MV-4-11 (cell line): Measurements from ENCODE around the gene VSTM2L.
"Not testable (repeated sequence)": the region's sequence is repeated elsewhere in the genome, so short reads cannot be mapped to it uniquely, and the experiment has no call there.

ENCODE experiments used
- DNase-seq: peaks from one replicate; lab custom pipeline; 2025; lab: John Stamatoyannopoulos, UW

VSTM2L gene, protein sequence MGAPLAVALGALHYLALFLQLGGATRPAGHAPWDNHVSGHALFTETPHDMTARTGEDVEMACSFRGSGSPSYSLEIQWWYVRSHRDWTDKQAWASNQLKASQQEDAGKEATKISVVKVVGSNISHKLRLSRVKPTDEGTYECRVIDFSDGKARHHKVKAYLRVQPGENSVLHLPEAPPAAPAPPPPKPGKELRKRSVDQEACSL

GRCh38 chr20:37902504-37903313, at the start of gene VSTM2L:
VSTM2L (plus strand) TSS chr20:37903127; CDS start chr20:37903351, 224 bp downstream.
- no peak for DNase-seq

DNA sequence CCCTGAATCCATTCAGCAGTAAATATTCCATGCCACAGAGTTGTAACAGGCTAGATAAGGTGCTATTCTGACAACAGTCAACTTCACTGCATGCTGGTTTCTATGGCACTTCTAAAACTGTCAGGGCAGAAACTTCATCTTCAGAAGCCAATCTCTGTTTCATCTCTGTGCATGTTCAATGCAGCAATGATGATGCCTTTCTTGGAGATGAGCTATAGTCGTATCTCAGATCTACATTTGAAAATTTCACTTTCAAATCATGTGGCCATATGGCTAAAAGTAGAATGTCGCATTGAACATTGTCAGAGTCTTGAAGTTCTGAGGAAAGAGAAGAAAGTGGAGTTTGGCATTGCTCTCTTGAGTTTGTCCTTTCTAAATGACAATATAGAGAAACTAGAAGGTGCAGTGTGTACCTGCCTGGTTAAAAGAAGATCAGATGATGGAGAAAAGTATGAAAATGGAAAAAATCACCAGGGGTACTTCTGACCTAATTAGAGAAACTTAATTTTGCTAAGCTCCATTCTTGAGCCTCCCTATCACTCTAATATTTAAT, 49.0 kb upstream of the VSTM2L start:
- DNase-seq, result no peak

GRCh38 chr20:37856034-37856433, 46.9 kb upstream of the VSTM2L start:
- not testable (repeated sequence) for DNase-seq

GRCh38 chr20:37856932-37857660, 45.8 kb upstream of the VSTM2L start:
- DNase-seq, result no peak

DNA sequence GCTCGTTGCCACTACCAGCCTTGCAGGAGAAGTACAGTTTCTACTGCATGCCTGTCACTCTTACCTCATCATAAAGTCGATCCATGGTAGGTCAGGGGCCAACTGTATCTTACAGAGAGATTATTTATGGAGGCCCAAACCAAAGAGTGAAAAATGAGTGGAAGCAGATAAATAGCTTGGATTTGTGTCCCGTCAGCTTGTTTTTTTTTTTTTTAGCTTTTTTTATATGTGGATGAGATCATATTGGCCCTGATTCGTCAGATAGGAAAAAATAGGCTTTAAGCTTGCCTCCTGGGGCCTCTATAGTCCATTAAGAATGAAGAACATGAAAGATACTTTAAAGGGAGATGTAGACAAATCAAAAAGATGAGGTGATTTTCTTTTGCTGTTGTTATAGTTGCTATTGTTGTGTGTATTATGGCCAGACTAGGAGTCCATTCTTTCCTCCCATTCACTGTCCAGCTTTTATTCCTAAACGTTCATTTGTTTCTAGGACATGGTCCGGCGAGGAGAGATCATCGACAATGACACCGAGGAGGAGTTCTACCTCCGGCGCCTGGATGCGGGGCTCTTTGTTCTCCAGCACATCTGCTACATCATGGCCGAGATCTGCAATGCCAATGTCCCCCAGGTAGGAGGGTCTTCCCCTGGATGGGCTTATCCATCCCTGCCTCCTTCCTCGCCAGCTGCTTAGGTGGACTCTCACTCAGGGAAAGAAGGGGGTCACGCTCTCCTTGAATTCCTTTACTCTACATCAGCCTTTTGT, 43.3 kb upstream of the VSTM2L start:
- no peak for DNase-seq

GRCh38 chr20:37863289-37863688, 39.6 kb upstream of the VSTM2L start:
- no peak for DNase-seq

DNA sequence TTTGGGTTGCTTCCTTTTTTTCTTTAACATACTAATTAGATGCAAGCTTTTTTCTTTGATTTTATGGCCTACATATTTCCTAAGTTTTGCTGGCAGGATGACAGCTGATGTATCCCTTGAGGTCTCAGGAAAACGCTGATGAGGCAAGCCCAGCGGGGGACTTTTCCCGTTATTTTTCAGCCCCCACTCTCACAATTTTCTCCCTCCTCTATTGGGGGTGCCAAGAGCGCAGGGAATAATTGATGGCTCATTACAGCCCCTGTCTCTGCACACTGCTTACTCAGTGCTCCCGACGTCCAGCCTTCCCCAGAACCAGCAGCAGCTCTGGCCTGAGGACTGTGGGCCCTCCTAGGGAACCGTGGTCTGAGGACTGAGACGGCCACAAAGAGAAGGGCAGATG, 38.6 kb upstream of the VSTM2L start:
- DNase-seq, result no peak

DNA sequence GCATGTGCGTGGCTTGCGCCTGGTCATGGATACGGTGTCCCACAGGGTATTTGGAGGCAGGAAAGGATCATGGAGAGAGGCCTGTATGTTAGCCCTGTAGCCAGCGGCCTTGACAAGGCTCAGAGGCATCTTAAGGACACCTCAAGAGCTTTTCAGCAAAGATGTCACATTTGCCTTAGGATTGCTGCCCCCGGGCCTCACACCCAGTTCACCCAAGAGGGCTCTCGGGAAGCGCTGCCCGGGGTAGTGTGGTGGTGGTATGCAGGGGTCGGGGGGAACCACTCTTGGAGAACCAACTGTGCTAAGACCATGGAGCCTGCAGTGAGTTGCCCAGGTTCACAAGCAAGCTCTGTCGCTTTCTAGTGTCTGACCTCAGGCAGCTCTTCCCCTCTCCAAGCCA, 36.9 kb upstream of the VSTM2L start:
- no peak for DNase-seq

- DNase-seq, result no peak
These were observed 35.4 kb upstream of the VSTM2L start for GRCh38 chr20:37867289-37868195.

DNA sequence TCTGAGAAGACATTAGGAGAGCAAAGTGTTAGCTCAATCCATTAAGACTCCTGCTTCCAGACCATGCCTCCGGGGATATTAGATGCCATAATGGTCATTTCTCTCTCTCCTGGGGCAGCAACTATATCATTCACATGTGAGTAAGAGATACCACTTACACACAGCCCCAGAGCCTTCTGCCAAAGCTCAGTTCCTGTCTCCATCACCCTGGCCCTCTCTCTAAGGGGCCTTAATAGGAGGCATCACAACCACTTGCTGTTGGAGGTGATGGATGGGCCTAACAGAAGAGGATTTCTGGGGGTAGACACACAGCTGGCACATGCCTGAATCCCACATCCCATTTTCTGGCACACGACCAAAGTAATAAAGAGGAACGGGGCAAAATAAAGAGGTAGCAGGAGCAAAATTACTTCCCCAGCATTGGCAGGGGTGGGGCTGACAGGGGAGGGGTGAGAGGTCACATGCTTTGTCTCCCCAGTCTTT, 34.0 kb upstream of the VSTM2L start:
- peak; percentile 46 for DNase-seq

- no peak for DNase-seq
These were observed 33.5 kb upstream of the VSTM2L start for GRCh38 chr20:37869334-37869861.

- DNase-seq, result no peak
These were observed 32.6 kb upstream of the VSTM2L start for GRCh38 chr20:37870294-37870693.

DNA sequence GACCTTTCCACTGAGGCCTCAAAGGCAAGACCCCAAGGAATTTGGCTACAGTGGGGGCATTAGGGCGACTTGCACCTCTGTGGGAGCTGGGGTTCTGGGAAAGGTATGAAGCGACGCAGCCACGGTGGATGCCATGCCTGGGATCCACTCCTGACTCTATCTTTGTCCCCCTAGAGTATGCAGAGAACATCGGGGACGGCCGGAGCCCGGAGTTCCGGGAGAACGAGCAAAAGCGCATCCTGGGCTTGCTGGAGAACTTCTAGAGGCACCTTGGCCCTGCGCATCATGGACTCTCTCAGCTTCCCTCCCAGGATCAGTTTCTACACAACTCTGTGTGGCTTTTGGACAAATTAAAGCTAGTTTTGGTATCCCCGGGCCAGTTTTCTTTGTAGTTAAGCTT, 31.2 kb upstream of the VSTM2L start:
- DNase-seq, result no peak

GRCh38 chr20:37872161-37872560, 30.8 kb upstream of the VSTM2L start:
- DNase-seq, result no peak

DNA sequence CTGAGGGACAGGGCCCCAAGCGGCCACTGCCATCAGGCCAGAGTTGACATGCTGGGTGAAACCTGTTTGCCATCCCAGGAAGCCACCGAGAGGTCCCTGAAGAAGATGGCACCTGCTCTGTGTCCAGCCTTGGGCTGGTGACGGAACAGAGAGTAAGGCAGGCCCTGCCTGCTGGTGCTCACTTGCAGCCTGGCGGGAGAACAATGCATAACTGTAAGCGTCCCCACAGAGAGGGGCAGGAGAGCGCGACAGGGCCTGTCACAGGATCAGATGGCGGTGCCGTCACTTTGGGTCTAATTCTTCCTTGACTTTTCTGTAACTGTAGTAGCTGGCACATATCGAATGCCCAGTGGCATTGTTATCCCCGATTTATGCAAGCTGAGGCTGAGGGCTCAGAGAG, 29.0 kb upstream of the VSTM2L start:
- DNase-seq, result no peak

DNA sequence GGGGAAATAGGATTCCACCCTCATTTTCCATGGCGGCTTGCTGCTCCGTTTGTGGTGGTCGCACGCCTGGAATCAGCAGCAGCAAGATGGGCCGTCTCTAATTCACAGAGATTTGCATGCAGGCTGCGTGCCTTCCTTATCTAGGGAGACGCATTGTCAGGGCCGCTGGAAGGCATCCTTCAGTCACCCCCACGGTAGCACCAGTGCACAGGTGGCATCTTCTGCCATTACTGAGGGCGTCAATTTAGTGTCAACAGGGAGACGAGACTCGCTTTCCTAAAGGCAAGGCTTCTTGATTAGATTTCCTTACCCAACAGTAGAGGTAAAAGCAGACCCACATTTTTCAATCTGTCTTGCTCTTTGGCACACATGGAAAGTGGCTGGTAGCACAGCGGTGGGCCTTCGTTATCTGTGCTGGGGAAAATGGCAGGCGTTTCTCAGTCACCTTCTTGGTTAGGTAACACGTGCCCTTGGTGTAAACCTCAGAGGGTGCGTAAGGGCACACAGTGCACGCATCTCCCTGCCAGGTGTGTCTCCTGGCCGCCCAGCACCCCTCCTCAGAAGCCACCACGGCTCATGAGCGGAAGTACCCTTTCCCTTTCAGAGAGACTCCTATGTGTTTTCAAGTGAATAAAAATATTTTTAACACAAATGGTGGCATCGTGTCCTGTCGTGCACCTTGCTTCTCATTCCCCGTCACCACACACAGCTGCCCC, 27.3 kb upstream of the VSTM2L start:
- no peak for DNase-seq

DNA sequence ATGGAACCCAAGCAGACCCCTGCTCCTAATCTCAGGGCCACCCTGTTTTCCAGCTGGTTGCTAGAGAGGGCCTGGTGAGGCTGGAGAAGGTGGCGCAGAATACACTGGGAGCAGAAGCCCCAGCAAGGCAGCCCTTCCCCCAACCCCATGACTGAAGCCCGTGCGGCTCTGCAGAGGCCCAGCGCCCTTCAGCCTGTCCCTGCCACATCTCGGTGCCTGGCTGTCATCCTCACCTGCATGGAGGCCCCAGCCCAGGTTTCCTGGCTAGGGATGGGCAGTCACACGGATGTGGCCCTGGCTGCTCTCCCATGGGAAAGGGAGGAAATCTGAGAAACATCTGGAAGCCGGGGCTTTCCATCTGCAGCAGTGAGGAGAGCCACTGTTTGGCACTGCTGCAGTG, 26.1 kb upstream of the VSTM2L start:
- no peak for DNase-seq

GRCh38 chr20:37877832-37878772, 24.8 kb upstream of the VSTM2L start:
- DNase-seq, result no peak
